Endothelial cell of umbilical vein (primary cell): Measurements from ENCODE around the gene TMEM145. TPM values are rescaled to one million over a fixed set of nuclear protein-coding genes. Genes with fewer than 3 reads are reported as not detected.

Experiments used
- BruUV-seq: library from RNA; stranded (reverse); fragments of 400-500 nt; replicated peaks from 2 replicates; lab custom pipeline; 2021; lab: Mats Ljungman, UMichigan
- CTCF ChIA-PET: fragments of 300-600, 350-600 bp; sonication (Branson Sonifier 250); formaldehyde crosslinking; loops from one replicate; lab custom pipeline; 2021; ENCODE audit warnings: antibody characterized with exemption, inconsistent platforms; lab: Charles Lee
- POLR2A ChIA-PET: fragments of 300-600, 350-600 bp; sonication (Branson Sonifier 250); formaldehyde crosslinking; loops from one replicate; lab custom pipeline; 2021; ENCODE audit warnings: antibody characterized with exemption, inconsistent platforms; lab: Charles Lee
- DNase-seq: peaks from one replicate; pipeline ENCODE4 v3.0.0-alpha.2; 2011; ENCODE audit warnings: low read depth, low spot score
- FAIRE-seq: peaks from 2 replicates; lab custom pipeline; 2011; peaks lifted over from hg19 to GRCh38; lab: Jason Lieb, UNC
- H2AFZ ChIP-seq: 2 replicates; pipeline ENCODE4 v1.6.0; 2012; ENCODE audit warnings: low read depth, low read length, control low read depth, inconsistent platforms
- H3K27ac ChIP-seq: 2 replicates; pipeline ENCODE4 v1.5.1; 2011; ENCODE audit warnings: low read depth, mild to moderate bottlenecking, control low read depth, low read length, moderate library complexity; ENCODE audit not compliant: insufficient read depth
- H3K27me3 ChIP-seq, 2 experiments: 2 replicates each; pipeline versions ENCODE4 v1.6.0 to v1.6.1; 2011; ENCODE audit warnings: low read length in 2 of 2, mixed read lengths in 1 of 2; ENCODE audit not compliant: control insufficient read depth in 2 of 2, insufficient read depth in 2 of 2
- H3K36me3 ChIP-seq, 2 experiments: 2 replicates in 1 of 2; 3 replicates in 1 of 2; pipeline ENCODE4 v1.5.1; 2011; ENCODE audit warnings: low read length in 2 of 2, mild to moderate bottlenecking in 1 of 2, moderate library complexity in 1 of 2; ENCODE audit not compliant: control insufficient read depth in 2 of 2, insufficient read depth in 2 of 2; ENCODE audit errors: extremely low read depth in 1 of 2
- H3K4me1 ChIP-seq: 3 replicates; pipeline ENCODE4 v1.5.1; 2011; ENCODE audit warnings: mild to moderate bottlenecking, low read length; ENCODE audit not compliant: control insufficient read depth, insufficient read depth; ENCODE audit errors: extremely low read depth
- H3K4me2 ChIP-seq: 2 replicates; pipeline ENCODE4 v1.6.1; 2011; ENCODE audit warnings: low read length, control low read depth, mixed read lengths; ENCODE audit not compliant: insufficient read depth
- H3K4me3 ChIP-seq, 3 experiments: fragments of 200-600 bp in 1 of 3; sonication (generic), shearing (Covaris generic) in 1 of 3; replicated peaks in 1 of 3; 2 replicates each; pipeline ENCODE4 v1.5.1; 2011 to 2016; ENCODE audit warnings: control low read depth in 3 of 3, low read length in 3 of 3, mild to moderate bottlenecking in 2 of 3, inconsistent platforms in 1 of 3, low read depth in 1 of 3, moderate library complexity in 1 of 3; ENCODE audit not compliant: insufficient read depth in 1 of 3
- H3K79me2 ChIP-seq: 2 replicates; pipeline ENCODE4 v1.6.0; 2012; ENCODE audit warnings: low read length, inconsistent platforms; ENCODE audit not compliant: control insufficient read depth, insufficient read depth
- H3K9ac ChIP-seq: replicated peaks from 2 replicates; pipeline ENCODE3; 2011; ENCODE audit warnings: low read length, control low read depth; ENCODE audit not compliant: insufficient read depth; ENCODE audit errors: extremely low read depth
- H3K9me1 ChIP-seq: replicated peaks from 3 replicates; pipeline ENCODE4 v1.6.0; 2011; ENCODE audit warnings: mild to moderate bottlenecking, low read length; ENCODE audit not compliant: control insufficient read depth, insufficient read depth; ENCODE audit errors: extremely low read depth
- H3K9me3 ChIP-seq: replicated peaks from 2 replicates; pipeline ENCODE4 v1.5.1; 2012; ENCODE audit warnings: low read length, inconsistent platforms; ENCODE audit not compliant: control insufficient read depth, insufficient read depth
- H4K20me1 ChIP-seq: replicated peaks from 2 replicates; pipeline ENCODE3; 2011; ENCODE audit warnings: mild to moderate bottlenecking, low read length; ENCODE audit not compliant: control insufficient read depth, insufficient read depth; ENCODE audit errors: extremely low read depth
- CTCF ChIP-seq, 2 donors: IDR thresholded peaks; 1 replicate in 1 of 2; 2 replicates in 1 of 2; pipeline ENCODE4 v1.5.1; 2011; ENCODE audit warnings: low read length in 2 of 2, mild to moderate bottlenecking in 2 of 2, moderate library complexity in 2 of 2, control low read depth in 1 of 2, inconsistent platforms in 1 of 2, low read depth in 1 of 2; ENCODE audit not compliant: insufficient read depth in 1 of 2; ENCODE audit errors: extremely low read depth in 1 of 2
- EZH2 ChIP-seq: IDR thresholded peaks from 2 replicates; pipeline ENCODE4 v1.6.1; 2012; ENCODE audit warnings: borderline replicate concordance, low read depth, mild to moderate bottlenecking, moderate library complexity, low read length, inconsistent platforms; ENCODE audit not compliant: severe bottlenecking
- FOS ChIP-seq: IDR thresholded peaks from 2 replicates; pipeline ENCODE4 v1.6.1; 2011; ENCODE audit warnings: mild to moderate bottlenecking, low read length, moderate library complexity, borderline replicate concordance; ENCODE audit not compliant: insufficient read depth
- GATA2 ChIP-seq: IDR thresholded peaks from 2 replicates; pipeline ENCODE4 v1.7.0; 2011; ENCODE audit warnings: low read depth, mild to moderate bottlenecking, moderate library complexity, mixed read lengths, low read length; ENCODE audit not compliant: insufficient read length, insufficient read depth
- MYC ChIP-seq: IDR thresholded peaks from one replicate; pipeline ENCODE4 v1.6.1; 2011; ENCODE audit warnings: mild to moderate bottlenecking, low read depth, low read length
- POLR2A ChIP-seq: IDR thresholded peaks from 2 replicates; pipeline ENCODE4 v1.6.1; 2012; ENCODE audit warnings: low read depth, mild to moderate bottlenecking, control low read depth, low read length
- POLR2AphosphoS5 ChIP-seq: IDR thresholded peaks from 2 replicates; pipeline ENCODE4 v1.6.1; 2012; ENCODE audit warnings: low read depth, mild to moderate bottlenecking, control low read depth, low read length, moderate library complexity; ENCODE audit not compliant: insufficient read depth
- dilution Hi-C: fragments of 300-500 bp; cut with MboI; formaldehyde crosslinking; loops from one replicate; pipeline ENCODE4 v1.15.0; 2019; ENCODE audit warnings: low sequenced_read_pairs; ENCODE audit not compliant: extremely low pct_ligation_motif_present
- intact Hi-C: fragments of 100-400 bp; cut with micrococcal nuclease; formaldehyde crosslinking; loops from one replicate; pipeline ENCODE4 v1.10.0; 2022
- polyA plus RNA-seq, 4 experiments: library from polyadenylated mRNA; depleted of rRNA in 3 of 4; stranded (reverse) in 3 of 4; unstranded in 1 of 4; fragments of >200 nt; gene quantifications; 2 replicates each; pipeline versions ENCODE4 v1.2.1 to v1.2.3, GENCODE V29; 2011 to 2012; ENCODE audit warnings: missing spikeins in 1 of 4
- total RNA-seq: library from RNA; stranded (reverse); gene quantifications from 2 replicates; pipeline ENCODE4 v1.2.3, GENCODE V29; 2021
- TF ChIP-seq, protein P1 (sequence below): IDR thresholded peaks from 2 replicates; pipeline ENCODE4 v1.6.1; 2011; ENCODE audit not compliant: insufficient read depth, insufficient read length

Gene TMEM145
- total and polyA plus RNA-seq, 2 donors (not counting 3 experiments of a cell fraction or from before 2014, with no cell fraction given) = not detected

- H4K20me1 ChIP-seq = no peaks in the 10 kb centered on the region
- FAIRE-seq (no peak), DNase-seq (no peak)
- no peaks in the 10 kb centered on the region for H3K9me1 ChIP-seq
- H3K4me3 ChIP-seq = no peak overlapping the region
- dilution Hi-C loops (no loop called here), intact Hi-C loops (no loop called here)
- no peaks in the 10 kb centered on the region for H3K27me3 ChIP-seq
- no peak overlapping the region for H2AFZ ChIP-seq
- no peak overlapping the region for H3K27ac ChIP-seq
- H3K9me3 ChIP-seq = no peaks in the 10 kb centered on the region
- H3K4me2 ChIP-seq = no peak overlapping the region
- ChIA-PET POLR2A (no interaction called here), CTCF (no interaction called here)
- no TSS peak for BruUV-seq
- TF ChIP-seq POLR2A (no peak), POLR2AphosphoS5 (no peak), MYC (no peak), CTCF (IDR thresholded peaks at IDR 0.05; ENCODE audit: extremely low read depth in 1 of 2, insufficient read depth in 1 of 2, low read depth in 1 of 2, low read length in 2 of 2) (no peak), GATA2 (no peak), EZH2 (no peak), FOS (no peak)
- TF ChIP-seq, protein P1, sequence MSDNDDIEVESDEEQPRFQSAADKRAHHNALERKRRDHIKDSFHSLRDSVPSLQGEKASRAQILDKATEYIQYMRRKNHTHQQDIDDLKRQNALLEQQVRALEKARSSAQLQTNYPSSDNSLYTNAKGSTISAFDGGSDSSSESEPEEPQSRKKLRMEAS = no peak
- H3K79me2 ChIP-seq = no peaks in the 10 kb centered on the region
- no peaks in the 10 kb centered on the region for H3K4me1 ChIP-seq
- H3K36me3 ChIP-seq = peaks cover 0 to 7% of the 10 kb centered on the region in 2 experiments
- no peak overlapping the region for H3K9ac ChIP-seq
Observed at GRCh38 chr19:42333018-42333417, 19.9 kb downstream of the TMEM145 start.
